ENCODE results near the gene ROM1.

DNA sequence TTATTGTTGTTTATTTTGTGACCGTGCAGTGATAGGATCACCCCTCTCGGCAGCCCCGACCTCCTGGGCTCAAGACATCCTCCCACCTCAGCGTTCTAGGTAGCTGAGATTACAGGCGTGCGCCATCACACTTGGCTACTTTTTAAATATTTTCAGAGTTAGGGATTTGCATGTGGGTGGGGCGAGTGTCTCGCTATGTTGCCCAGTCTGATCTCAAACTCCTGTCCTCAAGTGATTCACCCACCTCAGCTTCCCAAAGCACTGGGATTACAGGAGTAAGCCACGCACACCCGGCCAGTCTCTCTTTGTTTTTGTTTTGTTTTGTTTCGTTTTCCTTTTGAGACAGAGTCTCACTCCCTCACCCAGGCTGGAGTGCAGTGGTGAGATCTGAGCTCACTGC, 41.2 kb downstream of the ROM1 start:
- TF ChIP-seq EZH2phosphoT487 (IDR thresholded peaks at IDR 0.05; ENCODE audit: unreplicated experiment): no peak
- no peak for TF ChIP-seq EZH2 (IDR thresholded peaks at IDR 0.05; ENCODE audit: low read depth, unreplicated experiment)
- TF ChIP-seq ZNF114 (CRISPR knock-in tag; IDR thresholded peaks at IDR 0.05): no peak
- TF ChIP-seq, protein P1, sequence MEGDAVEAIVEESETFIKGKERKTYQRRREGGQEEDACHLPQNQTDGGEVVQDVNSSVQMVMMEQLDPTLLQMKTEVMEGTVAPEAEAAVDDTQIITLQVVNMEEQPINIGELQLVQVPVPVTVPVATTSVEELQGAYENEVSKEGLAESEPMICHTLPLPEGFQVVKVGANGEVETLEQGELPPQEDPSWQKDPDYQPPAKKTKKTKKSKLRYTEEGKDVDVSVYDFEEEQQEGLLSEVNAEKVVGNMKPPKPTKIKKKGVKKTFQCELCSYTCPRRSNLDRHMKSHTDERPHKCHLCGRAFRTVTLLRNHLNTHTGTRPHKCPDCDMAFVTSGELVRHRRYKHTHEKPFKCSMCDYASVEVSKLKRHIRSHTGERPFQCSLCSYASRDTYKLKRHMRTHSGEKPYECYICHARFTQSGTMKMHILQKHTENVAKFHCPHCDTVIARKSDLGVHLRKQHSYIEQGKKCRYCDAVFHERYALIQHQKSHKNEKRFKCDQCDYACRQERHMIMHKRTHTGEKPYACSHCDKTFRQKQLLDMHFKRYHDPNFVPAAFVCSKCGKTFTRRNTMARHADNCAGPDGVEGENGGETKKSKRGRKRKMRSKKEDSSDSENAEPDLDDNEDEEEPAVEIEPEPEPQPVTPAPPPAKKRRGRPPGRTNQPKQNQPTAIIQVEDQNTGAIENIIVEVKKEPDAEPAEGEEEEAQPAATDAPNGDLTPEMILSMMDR (conservative IDR thresholded peaks at IDR 0.05; ENCODE audit: low read depth in 2 of 2): no peak
- TF ChIP-seq, protein P2, sequence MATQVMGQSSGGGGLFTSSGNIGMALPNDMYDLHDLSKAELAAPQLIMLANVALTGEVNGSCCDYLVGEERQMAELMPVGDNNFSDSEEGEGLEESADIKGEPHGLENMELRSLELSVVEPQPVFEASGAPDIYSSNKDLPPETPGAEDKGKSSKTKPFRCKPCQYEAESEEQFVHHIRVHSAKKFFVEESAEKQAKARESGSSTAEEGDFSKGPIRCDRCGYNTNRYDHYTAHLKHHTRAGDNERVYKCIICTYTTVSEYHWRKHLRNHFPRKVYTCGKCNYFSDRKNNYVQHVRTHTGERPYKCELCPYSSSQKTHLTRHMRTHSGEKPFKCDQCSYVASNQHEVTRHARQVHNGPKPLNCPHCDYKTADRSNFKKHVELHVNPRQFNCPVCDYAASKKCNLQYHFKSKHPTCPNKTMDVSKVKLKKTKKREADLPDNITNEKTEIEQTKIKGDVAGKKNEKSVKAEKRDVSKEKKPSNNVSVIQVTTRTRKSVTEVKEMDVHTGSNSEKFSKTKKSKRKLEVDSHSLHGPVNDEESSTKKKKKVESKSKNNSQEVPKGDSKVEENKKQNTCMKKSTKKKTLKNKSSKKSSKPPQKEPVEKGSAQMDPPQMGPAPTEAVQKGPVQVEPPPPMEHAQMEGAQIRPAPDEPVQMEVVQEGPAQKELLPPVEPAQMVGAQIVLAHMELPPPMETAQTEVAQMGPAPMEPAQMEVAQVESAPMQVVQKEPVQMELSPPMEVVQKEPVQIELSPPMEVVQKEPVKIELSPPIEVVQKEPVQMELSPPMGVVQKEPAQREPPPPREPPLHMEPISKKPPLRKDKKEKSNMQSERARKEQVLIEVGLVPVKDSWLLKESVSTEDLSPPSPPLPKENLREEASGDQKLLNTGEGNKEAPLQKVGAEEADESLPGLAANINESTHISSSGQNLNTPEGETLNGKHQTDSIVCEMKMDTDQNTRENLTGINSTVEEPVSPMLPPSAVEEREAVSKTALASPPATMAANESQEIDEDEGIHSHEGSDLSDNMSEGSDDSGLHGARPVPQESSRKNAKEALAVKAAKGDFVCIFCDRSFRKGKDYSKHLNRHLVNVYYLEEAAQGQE (IDR thresholded peaks at IDR 0.05; ENCODE audit: unreplicated experiment): no peak
- TF ChIP-seq POLR2AphosphoS5 (IDR thresholded peaks at IDR 0.05; ENCODE audit: low read depth): no peak
- TF ChIP-seq ETS1 (IDR thresholded peaks at IDR 0.05): no peak
- no peak for TF ChIP-seq CREB1 (CRISPR knock-in tag; IDR thresholded peaks at IDR 0.05; ENCODE audit: low read depth)
- TF ChIP-seq JUNB (IDR thresholded peaks at IDR 0.05; ENCODE audit: unreplicated experiment): no peak

Measured in GM23338 (cell line).